Activated gamma-delta T cell treated with anti-CD3 and anti-CD28 coated beads, Interleukin-2, amount 50 U/mL, for 16 hours (primary cell): Measurements from ENCODE around the gene PLA2G12A.
A peak's percentile ranks its signal among the peaks of the same experiment; 100 is the strongest.

Source experiments
- DNase-seq: peaks from one replicate; pipeline ENCODE4 v3.0.0-alpha.2; 2020; ENCODE audit warnings: low read depth

Gene PLA2G12A

DNA sequence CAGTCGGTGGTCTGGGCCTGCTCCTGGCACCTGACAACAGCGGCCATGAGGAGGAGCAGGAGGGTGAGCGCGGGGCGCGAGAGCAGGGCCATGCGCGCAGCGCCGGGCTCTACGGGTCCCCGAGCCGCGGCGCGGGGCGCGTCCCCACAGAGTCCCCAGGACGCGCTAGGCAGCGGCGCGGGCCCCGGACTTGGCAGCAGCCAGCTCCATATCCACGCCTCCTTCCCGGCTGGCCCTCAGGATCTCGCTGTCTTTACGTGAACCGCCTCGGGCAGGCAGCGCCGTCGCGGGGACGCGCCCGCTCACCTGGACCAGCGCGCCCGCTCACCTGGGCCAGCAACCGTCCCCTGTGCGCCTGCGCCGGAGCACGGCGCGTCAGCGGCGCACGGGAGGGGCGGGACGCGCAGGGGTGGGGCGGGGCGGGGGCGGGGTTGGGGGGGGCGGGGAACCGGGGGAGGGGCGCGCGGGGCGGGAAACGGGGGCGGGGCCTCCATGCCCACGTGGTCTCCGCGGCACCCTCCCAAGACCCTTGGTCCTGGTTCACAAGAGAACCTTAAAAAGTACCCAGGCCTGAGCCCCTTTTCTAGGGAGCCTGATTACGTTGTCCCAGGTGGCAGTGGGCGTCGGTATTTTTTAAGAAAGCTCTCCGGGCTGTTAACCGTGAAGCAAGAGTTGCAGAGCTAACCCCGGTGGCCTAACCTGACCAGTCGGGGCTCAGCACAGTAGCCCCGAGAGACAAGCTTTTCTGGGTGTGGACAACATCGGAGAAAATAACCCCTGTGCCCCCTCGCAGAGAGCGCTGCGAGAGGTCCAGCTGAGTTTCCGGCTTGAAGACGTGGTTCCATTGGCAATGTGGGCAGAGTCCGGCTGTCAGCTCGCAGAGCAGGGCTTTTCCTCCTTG, at the start of gene PLA2G12A:
PLA2G12A (minus strand) TSS at position 353 of the 901 bp plus-strand sequence; CDS start at position 92, 261 bp downstream.
- DNase-seq: peak; percentile 59

DNA sequence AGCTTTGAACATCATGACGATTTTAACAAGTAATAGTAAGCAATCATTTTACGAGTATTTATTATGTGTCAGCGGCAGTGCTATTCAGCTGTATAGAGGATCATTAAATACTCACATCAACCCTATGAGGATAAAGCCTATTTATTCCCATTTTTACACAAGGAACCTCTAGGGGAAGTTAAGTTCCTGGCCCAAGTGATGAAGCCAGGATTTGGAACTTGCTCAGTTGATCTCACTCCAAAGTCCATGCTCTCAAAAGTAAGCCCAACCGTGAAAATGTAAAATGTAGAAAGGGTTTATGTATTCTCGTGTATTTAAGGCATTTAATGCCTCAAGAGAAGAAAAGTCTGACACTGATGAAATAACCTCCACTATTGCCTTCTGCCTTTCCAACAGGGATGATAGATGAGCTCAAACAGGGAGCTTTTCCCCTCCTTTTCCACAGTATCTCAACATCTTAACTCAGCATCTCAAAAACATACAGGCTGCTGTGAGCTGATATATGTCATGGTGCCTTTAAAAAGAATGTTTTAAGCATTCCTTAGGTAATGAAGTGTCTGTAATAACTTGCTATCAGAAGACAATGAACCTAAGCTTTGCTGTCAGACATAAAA, 35.0 kb upstream of the PLA2G12A start:
- no peak for DNase-seq

- DNase-seq: no peak
These were observed 34.5 kb upstream of the PLA2G12A start for GRCh38 chr4:109764376-109764775.

- no peak for DNase-seq
These were observed 30.8 kb upstream of the PLA2G12A start for GRCh38 chr4:109760682-109761081.

GRCh38 chr4:109755656-109756055, 25.8 kb upstream of the PLA2G12A start:
- DNase-seq: no peak

DNA sequence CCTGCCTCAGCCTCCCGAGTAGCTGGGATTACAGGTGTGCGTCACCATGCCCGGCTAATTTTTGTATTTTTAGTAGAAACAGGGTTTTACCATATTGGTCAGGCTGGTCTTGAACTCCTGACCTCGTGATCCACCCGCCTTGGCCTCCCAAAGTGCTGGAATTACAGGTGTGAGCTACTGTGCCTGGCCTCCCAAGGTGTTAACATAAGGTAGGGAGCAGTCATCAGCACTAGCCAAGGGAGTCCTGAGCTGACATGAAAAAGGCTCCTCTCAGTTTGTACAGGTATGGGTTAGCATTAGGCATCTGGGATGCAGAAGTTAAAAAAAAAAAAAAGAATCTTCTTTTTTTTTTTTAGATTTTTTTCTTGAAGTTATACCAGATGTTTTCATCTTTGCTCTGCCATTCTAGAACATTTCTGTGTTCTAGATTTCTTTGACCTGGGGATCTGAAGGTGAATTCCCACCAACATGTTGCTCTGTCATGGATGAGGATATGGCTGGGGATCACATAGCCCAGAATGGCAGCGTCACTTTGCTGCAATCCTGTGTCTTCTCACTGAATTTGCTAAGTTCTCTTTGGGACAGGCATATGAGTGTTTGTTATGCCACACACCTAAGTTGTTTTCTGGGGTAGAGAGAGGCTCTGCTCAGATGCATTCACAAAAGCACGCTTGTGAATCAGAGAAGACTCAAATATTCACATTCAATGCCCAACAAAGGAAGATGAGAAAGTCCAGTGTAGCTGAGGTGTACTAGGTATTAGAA, 24.4 kb upstream of the PLA2G12A start:
- DNase-seq: no peak

DNA sequence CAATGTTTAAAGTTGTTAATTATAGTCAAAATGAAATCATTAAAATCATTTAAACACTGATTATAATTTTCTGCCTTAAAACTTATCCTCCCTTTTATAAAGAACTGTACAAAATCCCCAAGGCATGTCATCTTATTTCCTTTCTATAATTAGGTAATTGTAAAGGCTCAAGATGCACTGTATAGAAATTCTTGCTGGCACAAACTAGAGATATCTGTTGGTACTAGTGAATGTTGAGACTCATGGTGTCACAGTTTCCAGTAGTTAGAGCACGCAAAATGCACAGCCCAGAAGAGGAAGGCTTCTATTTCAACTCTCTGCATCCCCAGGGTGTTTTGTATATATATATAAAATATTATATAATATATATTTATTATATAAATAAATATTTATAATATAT, 22.7 kb upstream of the PLA2G12A start:
- DNase-seq: no peak

DNA sequence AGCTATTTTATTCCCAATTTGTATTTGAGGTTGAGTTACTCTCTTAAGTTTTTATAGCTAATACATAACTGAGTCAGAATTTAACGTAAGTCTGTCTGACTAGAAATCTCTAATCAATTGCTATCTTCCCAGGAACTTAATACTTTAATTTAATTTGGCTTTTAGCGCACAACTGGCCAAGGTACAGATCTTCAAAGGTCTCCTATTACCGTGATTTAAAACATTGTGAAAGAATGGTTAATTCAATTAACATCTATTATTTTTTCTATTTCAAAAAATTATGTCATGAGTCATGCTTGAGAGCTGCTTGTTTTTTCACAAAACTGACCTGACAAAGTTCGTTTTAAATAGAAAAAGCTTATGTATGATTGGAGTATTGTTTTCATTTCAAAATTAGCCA, 22.0 kb upstream of the PLA2G12A start:
- DNase-seq: no peak

DNA sequence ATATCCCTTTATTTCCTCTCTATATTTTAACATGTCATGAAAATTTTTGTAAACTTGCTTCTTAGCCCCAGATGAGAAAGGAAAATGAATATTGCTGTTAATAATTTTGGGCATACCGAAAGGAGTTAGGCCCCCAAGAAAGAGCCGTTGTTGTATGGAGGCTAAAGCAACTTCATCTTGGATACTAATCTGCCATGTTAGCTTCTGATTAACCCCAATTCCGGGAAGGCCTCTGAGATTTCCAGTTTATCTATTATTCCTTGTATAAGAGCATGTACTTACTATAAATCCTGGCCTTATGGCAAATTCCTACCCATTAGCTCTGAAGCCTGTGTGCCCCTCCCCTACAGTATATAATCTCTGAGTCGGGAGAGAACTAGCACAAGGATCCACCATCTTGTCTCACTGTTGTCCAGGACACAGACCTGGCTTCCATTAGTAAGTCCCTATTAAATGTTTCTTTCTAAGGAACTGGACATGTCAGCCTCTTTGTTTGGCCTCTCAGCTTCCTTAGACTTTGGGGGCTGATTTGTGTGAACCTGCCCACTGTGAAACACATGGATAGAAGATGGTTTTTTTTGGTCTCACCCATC, 20.9 kb upstream of the PLA2G12A start:
- no peak for DNase-seq

- no peak for DNase-seq
These were observed 19.7 kb upstream of the PLA2G12A start for GRCh38 chr4:109749388-109750082.

DNA sequence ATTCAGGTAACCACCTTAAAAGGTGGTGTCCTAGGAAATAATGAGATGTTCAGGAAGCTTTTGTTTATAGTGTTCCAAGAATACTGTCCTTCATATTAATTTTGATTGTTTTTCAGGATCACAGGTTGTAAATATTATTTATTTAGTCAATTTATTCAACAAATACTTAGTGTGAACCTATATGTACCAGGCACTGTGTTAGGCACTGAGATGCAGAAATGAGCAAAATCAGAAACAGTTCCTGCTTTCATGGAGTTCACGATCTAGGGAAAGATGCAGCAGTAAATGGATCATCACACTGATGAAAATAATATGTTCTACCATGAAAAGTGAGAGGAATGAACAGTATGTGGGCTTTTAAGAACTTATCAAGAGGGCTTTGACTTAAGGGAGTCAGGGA, 18.2 kb upstream of the PLA2G12A start:
- DNase-seq: no peak

- DNase-seq: no peak
These were observed 16.9 kb upstream of the PLA2G12A start for GRCh38 chr4:109746728-109747127.

- no peak for DNase-seq
These were observed 16.0 kb upstream of the PLA2G12A start for GRCh38 chr4:109745830-109746229.

DNA sequence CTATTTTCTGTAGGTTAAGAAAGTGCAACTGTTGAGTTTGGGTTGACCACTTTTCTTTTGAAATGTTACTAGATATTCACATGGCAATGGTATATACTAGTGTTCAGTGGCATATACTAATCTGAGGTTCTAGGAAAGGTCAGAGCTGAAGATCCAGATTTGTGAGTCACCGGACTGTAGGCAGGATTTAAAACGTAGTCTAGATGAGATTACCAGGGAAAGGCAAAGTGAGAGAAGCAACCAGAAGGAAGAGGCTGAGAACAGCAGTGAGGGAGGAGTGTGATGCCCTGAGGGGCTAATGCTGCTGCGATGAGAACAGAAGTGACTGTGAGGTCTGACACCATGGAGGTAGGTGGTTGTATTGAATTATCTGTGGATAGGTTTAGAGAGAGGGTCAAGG, 9.7 kb upstream of the PLA2G12A start:
- no peak for DNase-seq

DNA sequence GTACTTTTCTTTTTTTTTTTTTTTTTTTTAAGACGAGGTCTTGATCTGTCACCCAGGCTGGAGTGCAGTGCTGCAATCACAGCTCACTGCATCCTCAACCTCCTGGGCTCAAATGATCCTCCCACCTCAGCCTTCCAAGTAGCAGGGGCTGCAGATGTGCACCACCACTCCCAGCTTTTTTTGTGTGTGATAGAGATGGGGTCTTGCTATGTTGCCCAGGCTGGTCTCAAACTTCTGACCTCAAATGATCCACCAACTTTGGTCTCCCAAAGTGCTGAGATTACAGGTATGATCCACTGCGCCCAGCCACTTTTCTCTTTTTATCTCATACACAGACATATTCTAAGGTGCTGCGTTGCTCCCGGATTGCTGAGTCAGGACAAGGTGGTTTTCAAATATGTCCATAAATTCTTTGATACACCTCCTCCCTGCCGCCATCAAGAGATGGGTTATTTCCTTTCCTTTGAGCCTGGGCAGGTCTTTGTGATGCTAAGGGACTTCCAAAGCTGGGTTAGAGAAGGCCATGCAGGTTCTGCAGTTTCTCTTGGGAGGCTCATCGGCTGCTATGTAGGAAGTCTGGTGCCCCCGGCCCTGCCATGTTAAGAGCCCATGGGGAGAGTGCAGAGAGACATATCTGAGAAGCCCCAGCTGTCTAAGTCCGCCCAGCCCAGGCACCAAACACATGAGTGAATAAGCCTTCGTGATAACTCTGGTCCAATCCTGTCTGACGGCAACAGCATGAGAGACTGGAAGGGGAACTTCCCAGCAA, 8.4 kb upstream of the PLA2G12A start:
- DNase-seq: no peak

DNA sequence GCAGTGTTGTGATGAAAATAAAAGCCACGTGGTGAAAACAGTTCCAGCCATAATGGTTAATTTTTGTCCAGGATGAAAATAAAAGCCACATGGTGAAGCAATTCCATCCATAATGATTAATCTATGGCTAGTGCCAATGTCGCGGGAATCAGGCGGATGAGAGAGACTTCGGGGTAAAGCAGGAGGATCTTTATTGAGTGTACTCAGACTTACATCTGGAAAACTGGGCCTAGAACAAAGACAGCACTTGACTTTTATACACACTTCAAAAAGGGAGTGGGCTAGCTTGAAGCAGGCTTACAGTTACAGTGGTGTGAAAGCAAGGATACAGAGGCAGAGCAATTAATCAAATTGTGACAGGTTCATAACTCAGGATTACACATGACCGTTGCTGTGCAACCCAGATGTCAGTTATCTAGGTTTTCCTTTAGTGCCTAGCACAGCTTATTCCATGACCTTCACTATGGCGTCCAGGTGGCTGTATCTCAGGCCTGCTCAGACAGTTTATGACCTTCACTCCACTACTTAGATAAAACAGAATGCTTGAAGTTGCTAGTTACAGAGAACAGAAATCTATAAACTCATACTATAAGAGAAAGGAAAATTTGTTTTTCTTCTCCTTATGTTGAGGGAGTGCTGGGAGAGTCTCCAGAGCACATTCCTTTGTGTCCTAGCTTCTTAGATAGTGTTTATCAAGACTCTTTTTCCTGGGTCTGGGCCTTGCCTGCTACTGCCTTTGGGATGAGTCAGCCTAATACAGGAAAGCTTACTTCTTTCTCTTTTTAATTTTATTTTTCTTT, 5.9 kb upstream of the PLA2G12A start:
- DNase-seq: no peak

GRCh38 chr4:109733728-109734127, 3.9 kb upstream of the PLA2G12A start:
- DNase-seq: no peak

- no peak for DNase-seq
These were observed 1.0 kb upstream of the PLA2G12A start for GRCh38 chr4:109730619-109731545.

GRCh38 chr4:109729117-109729717, 653 bp downstream of the PLA2G12A start:
- peak; percentile 3 for DNase-seq
